Measurements from ENCODE around the gene FGL2.
A peak's percentile ranks its signal among the peaks of the same experiment; 100 is the strongest.

The FGL2 gene

GRCh38 chr7:77208416-77208815, 8.8 kb upstream of the FGL2 start:
- H3K4me3 ChIP-seq (ENCODE audit: low read length) = no peak overlapping the region
- TF ChIP-seq CTCF (conservative IDR thresholded peaks at IDR 0.05; ENCODE audit: low read length) = no peak
- DNase-seq (ENCODE audit: low read depth) = no peak

GRCh38 chr7:77205706-77206105, 6.1 kb upstream of the FGL2 start:
- no peak overlapping the region for H3K4me3 ChIP-seq (ENCODE audit: low read length)
- DNase-seq (ENCODE audit: low read depth) = peak; percentile 49
- TF ChIP-seq CTCF (conservative IDR thresholded peaks at IDR 0.05; ENCODE audit: low read length) = no peak

GRCh38 chr7:77202481-77202976, 2.9 kb upstream of the FGL2 start:
- no peak overlapping the region for H3K4me3 ChIP-seq (ENCODE audit: low read length)
- no peak for TF ChIP-seq CTCF (conservative IDR thresholded peaks at IDR 0.05; ENCODE audit: low read length)
- DNase-seq (ENCODE audit: low read depth) = no peak

GRCh38 chr7:77200542-77200941, 923 bp upstream of the FGL2 start:
- no peak for TF ChIP-seq CTCF (conservative IDR thresholded peaks at IDR 0.05; ENCODE audit: low read length)
- no peak for DNase-seq (ENCODE audit: low read depth)
- no peak overlapping the region for H3K4me3 ChIP-seq (ENCODE audit: low read length)

GRCh38 chr7:77197141-77197540, 2.5 kb downstream of the FGL2 start:
- H3K4me3 ChIP-seq (ENCODE audit: low read length) = no peak overlapping the region
- no peak for DNase-seq (ENCODE audit: low read depth)

GRCh38 chr7:77188731-77189437, 10.7 kb downstream of the FGL2 start:
- no peak overlapping the region for H3K4me3 ChIP-seq (ENCODE audit: low read length)
- no peak for TF ChIP-seq CTCF (conservative IDR thresholded peaks at IDR 0.05; ENCODE audit: low read length)
- DNase-seq (ENCODE audit: low read depth) = no peak

More at GRCh38 chr7:77197141-77197540, 2.5 kb downstream of the FGL2 start:
- TF ChIP-seq CTCF (conservative IDR thresholded peaks at IDR 0.05; ENCODE audit: low read length) = no peak

- DNase-seq (ENCODE audit: low read depth) = no peak
- H3K4me3 ChIP-seq (ENCODE audit: low read length) = no peak overlapping the region
- no peak for TF ChIP-seq CTCF (conservative IDR thresholded peaks at IDR 0.05; ENCODE audit: low read length)
These were observed 13.8 kb downstream of the FGL2 start for GRCh38 chr7:77185866-77186265.
